ENCODE data around the gene MYLK3.
"Not testable (repeated sequence)": the region's sequence is repeated elsewhere in the genome, so short reads cannot be mapped to it uniquely, and the experiment has no call there.

The MYLK3 gene

GRCh38 chr16:46747777-46748651 is at the start of gene MYLK3:
MYLK3 (minus strand) TSS chr16:46748344; CDS start chr16:46748193, 151 bp downstream.
- no peak for DNase-seq

DNA sequence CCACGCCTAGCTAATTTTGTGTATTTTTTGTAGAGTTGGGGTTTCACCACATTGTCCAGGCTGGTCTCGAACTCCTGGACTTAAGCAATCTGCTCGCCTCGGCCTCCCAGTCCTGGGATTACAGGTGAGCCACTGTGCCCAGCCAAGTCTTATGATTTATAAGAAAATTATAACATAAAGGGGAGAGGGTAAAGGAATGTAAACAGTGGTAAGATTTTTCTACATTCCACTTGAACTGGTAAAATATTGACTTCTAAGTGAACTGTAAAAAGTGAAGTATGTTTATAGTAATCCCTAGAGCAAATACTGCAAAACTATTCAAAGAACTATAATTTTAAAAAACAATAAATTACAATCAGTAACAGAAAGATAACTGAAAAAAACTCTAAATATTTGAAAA is 49.4 kb upstream of the MYLK3 start:
- no peak for DNase-seq

GRCh38 chr16:46796764-46797269 is 48.7 kb upstream of the MYLK3 start:
- DNase-seq = no peak

DNA sequence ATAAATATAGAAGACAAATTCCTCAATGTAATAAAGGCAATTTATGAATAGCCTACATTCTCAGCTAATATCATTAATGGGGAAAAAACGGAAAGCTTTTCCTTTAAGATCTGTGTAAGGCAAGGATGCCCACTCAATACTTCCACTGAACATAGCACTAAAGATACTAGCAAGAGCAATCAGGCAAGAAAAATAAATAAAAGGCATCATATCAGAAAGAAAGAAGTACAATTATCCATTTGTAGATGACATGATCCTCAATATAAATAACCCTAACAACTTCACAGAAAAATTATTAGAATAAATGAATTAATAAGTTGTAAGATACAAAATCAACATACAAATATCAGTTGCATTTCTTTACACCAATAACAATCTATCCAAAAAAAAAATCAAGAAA is 45.7 kb upstream of the MYLK3 start:
- no peak for DNase-seq

DNA sequence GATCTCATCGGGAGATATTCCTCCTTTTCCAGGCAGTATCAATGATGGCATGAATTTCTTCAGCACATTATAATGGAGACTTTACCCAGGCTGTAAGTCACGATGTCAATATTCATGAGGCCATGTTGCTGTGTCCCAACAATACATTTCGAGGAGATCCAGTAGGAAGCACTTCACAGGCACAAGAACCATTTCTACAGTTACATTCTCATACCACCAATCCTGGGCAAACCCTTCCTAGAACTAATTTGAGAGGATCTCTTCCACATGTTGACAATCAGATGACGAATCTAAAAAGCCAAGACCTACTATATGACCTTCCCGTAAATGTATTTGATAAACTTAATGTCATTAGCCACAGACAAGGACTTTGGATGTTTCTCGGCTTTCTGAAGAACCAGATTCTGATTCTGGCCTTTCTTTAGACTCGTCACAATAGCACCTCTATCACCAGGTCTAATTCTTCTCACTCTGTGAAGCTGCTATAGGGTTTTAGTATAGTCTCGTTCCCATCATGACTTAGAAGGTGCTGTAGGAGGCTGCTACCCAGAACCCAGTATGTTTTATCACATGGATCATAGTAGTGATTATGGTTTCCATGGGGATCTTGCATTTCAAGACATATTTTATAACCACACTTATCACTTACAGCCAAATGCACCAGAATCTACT is 42.6 kb upstream of the MYLK3 start:
- DNase-seq = no peak

GRCh38 chr16:46789499-46790414 is 41.6 kb upstream of the MYLK3 start:
- DNase-seq = peak in 1 of 2 donors; percentile 40

DNA sequence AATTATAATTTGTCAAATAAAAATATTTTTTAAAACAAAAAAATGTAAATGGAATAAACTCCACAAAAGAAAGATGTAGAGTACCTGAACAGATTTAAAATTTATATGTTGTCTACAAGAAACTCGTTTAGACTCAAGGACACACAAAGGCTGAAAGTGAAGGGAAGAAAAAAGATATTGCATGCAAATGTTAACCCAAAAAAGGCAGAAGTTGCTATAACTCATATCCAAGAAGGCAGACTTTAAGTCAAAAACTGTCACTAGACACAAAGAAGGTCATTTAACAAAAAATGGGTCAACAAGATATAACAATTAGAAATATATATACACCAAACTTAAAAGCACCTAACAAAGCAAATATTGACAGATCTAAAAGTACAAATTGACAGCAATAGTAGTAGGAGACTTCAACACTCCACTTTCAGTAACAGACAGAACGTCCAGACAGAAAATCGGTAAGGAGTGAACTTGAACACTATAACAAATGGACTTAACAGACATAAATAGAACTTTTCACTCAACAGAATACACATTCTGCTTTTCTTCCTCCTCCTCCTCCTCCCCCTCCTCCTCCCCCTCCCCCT is 40.8 kb upstream of the MYLK3 start:
- DNase-seq = no peak

DNA sequence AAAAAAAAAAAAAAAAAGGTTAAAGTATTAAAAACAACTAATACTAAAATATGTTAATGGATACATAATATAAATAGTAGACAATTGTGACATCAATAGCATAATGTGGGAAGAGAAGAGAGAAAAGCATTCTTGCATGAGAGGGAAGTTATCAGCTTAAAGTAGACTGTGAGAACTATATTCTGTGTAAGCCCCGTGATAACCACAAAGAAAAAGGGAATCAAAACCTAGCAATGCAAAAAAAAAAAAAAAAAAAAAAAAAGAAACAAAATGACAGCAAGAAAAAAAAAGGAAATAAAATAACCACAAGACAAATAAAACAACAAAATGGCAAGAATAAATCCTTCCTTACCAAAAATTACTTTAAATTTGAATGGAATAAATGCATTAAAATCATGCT is 39.8 kb upstream of the MYLK3 start:
- DNase-seq = no peak

GRCh38 chr16:46785076-46785845 is 37.1 kb upstream of the MYLK3 start:
- no peak for DNase-seq

DNA sequence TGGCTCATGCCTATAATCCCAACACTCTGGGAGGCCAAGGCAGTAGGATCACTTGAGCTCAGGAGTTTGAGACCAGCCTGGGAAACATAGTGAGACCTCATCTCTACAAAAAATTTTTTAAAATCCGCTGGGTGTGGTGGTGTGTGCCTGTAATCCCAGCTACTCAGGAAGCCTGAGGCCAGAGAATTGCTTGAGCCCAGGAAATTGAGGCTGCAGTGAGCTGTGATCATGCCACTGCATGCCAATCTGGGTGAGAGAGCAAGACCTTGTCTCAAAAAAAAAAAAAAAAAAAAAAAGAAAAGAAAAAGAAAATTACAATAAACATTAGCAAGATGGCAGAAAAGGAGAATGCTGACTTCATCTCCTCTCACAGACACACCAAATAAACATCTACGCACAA is 36.4 kb upstream of the MYLK3 start:
- DNase-seq = not testable (repeated sequence)

DNA sequence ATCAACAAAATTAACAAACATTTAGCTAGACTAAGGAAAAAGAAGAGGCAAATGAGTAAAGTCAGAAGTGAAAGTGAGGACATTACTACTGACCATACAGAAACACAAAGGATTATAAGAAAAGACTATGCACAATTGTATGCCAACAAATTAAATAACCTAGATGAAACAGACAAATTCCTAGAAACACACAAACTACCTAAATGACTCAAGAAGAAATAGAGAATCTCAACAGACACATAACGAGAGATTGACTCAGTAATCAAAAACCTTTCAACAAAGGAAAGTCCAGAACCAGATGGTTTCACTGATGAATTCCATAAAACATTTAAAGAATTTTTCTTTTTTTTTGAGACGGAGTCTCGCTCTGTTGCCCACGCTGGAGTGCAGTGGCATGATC is 35.7 kb upstream of the MYLK3 start:
- DNase-seq = no peak

GRCh38 chr16:46782320-46782719 is 34.2 kb upstream of the MYLK3 start:
- DNase-seq = no peak

DNA sequence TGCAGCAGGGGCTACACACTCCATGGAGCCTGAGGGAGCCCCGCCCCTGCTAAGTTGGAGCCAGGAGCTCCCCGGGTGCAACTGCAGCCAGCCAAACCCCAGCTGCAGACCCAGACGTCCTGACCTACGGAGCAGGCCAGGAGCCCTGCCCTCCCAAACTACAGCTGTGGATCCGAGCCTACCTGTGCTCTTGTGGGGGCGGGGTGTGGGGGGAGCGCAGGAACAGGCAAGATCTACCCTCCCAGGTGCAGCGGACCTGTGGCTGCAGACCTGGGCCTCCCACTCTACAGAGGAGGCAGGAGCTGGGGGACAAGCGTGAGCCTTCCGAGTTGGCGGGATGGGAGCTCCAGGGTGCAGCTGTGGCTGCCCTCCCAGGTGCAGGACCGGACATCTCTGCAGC is 29.7 kb upstream of the MYLK3 start:
- no peak for DNase-seq

DNA sequence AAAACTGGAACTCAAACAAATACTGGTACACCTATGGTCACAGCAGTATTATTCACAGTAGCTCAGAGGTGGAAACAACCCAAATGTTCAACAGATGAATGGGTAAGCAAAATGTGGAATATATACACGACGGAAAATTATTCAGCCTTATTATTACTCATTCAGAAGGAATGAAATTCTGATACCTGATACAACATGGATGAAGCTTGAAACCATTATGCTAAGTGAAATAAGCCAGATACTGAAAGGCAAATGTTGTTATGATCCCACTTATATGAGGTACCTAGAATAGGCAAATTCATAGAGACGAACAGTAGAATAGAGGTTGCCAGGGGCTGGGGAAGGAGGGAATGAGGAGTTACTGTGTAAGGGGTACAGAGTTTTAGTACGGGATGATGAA is 27.1 kb upstream of the MYLK3 start:
- DNase-seq = no peak

- no peak for DNase-seq
Measured at GRCh38 chr16:46774743-46775177, 26.6 kb upstream of the MYLK3 start.

DNA sequence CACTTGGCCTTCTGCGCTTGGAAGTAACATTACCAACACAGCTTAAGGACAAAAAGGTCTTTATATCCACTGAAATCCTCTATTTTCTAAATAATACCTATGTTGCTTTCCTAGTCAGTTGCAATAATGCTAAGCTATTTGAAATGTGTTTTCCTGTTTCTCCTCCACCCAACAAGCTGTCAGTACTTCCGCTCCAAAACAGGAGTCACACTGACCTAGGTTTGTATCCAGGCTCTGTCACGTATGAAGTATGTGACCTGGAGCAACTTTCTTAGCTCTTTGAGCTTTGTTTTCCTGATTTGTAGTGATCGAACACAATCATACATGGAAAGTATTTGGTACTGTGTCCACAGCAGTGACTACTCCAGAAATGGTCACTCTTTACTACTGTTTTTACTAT is 24.3 kb upstream of the MYLK3 start:
- no peak for DNase-seq

GRCh38 chr16:46768809-46769208 is 20.7 kb upstream of the MYLK3 start:
- DNase-seq = no peak

- DNase-seq = no peak
Measured at GRCh38 chr16:46765050-46765449, 16.9 kb upstream of the MYLK3 start.

DNA sequence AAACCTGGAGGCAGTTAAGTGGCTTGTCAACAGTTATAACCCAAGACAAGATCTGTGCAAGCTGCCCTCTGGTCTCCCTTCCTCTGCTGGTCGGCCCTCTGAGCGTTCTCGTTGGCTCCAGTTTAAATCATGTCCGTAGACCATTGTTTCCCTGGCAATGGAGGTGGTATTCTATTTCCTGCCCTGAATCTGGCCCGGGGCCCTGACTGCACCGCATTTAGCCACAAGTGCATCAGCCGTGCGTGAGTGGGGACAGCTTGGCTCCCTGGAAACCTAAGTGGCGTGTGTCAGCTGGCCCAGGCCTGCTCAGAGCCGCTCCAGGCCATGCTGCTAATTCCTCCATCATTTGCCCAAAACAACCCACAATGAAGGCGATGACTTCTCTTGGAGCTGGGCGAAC is 15.0 kb upstream of the MYLK3 start:
- no peak for DNase-seq

GRCh38 chr16:46762583-46762982 is 14.4 kb upstream of the MYLK3 start:
- no peak for DNase-seq

- no peak for DNase-seq
Measured at GRCh38 chr16:46759309-46759708, 11.2 kb upstream of the MYLK3 start.
